ENCODE data around the gene SSR3.
"Not testable (repeated sequence)": the region's sequence is repeated elsewhere in the genome, so short reads cannot be mapped to it uniquely, and the experiment has no call there.

DNA sequence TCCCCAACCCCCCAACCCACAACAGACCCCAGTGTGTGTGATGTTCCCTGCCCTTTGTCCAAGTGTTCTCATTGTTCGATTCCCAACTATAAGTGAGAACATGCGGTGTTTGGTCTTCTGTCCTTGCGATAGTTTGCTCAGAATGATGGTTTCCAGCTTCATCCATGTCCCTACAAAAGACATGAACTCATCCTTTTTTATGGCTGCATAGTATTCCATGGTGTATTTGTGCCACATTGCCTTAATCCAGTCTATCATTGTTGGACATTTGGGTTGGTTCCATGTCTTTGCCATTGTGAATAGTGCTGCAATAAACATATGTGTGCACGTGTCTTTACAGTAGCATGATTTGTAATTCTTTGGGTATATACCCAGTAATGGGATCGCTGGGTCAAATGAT is 34.9 kb upstream of the SSR3 start:
- TF ChIP-seq, protein P1, sequence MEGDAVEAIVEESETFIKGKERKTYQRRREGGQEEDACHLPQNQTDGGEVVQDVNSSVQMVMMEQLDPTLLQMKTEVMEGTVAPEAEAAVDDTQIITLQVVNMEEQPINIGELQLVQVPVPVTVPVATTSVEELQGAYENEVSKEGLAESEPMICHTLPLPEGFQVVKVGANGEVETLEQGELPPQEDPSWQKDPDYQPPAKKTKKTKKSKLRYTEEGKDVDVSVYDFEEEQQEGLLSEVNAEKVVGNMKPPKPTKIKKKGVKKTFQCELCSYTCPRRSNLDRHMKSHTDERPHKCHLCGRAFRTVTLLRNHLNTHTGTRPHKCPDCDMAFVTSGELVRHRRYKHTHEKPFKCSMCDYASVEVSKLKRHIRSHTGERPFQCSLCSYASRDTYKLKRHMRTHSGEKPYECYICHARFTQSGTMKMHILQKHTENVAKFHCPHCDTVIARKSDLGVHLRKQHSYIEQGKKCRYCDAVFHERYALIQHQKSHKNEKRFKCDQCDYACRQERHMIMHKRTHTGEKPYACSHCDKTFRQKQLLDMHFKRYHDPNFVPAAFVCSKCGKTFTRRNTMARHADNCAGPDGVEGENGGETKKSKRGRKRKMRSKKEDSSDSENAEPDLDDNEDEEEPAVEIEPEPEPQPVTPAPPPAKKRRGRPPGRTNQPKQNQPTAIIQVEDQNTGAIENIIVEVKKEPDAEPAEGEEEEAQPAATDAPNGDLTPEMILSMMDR (IDR thresholded peaks at IDR 0.05; ENCODE audit: low read length) = not testable (repeated sequence)
- TF ChIP-seq EZH2 (IDR thresholded peaks at IDR 0.05; ENCODE audit: borderline replicate concordance, low read length) = not testable (repeated sequence)
